ENCODE results near the gene GRIA3. TPM values are rescaled to one million over a fixed set of nuclear protein-coding genes. Genes with fewer than 3 reads are reported as not detected.
"Not testable (repeated sequence)": the region's sequence is repeated elsewhere in the genome, so short reads cannot be mapped to it uniquely, and the experiment has no call there.

Gene GRIA3
- total RNA-seq, 1 donor from 2014 or later, result 0.26 TPM

GRCh38 chrX:123504047-123504446 lies 320.0 kb downstream of the GRIA3 start:
- Histone ChIP-seq H3K27me3 (ENCODE audit: control insufficient read depth, insufficient read depth, low read length) (no peaks in the 10 kb centered on the region), H3K36me3 (ENCODE audit: control insufficient read depth, insufficient read depth, low read length) (no peaks in the 10 kb centered on the region), H3K4me3 (ENCODE audit: low read depth, low read length) (no peak overlapping the region)
- DNase-seq (ENCODE audit: low read depth) (no peak), FAIRE-seq (no peak)
- TF ChIP-seq, protein P1, sequence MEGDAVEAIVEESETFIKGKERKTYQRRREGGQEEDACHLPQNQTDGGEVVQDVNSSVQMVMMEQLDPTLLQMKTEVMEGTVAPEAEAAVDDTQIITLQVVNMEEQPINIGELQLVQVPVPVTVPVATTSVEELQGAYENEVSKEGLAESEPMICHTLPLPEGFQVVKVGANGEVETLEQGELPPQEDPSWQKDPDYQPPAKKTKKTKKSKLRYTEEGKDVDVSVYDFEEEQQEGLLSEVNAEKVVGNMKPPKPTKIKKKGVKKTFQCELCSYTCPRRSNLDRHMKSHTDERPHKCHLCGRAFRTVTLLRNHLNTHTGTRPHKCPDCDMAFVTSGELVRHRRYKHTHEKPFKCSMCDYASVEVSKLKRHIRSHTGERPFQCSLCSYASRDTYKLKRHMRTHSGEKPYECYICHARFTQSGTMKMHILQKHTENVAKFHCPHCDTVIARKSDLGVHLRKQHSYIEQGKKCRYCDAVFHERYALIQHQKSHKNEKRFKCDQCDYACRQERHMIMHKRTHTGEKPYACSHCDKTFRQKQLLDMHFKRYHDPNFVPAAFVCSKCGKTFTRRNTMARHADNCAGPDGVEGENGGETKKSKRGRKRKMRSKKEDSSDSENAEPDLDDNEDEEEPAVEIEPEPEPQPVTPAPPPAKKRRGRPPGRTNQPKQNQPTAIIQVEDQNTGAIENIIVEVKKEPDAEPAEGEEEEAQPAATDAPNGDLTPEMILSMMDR (IDR thresholded peaks at IDR 0.05; ENCODE audit: insufficient read depth, low read length, severe bottlenecking), result no peak

- FAIRE-seq (no peak), DNase-seq (ENCODE audit: low read depth) (no peak)
- no peaks in the 10 kb centered on the region for H3K27me3 ChIP-seq (ENCODE audit: control insufficient read depth, insufficient read depth, low read length)
- H3K4me3 ChIP-seq (ENCODE audit: low read depth, low read length), result no peak overlapping the region
- no peaks in the 10 kb centered on the region for H3K36me3 ChIP-seq (ENCODE audit: control insufficient read depth, insufficient read depth, low read length)
- TF ChIP-seq, protein P1 (IDR thresholded peaks at IDR 0.05; ENCODE audit: insufficient read depth, low read length, severe bottlenecking), result no peak
Measured at GRCh38 chrX:123504630-123505270, 320.7 kb downstream of the GRIA3 start.

- DNase-seq (ENCODE audit: low read depth) (no peak), FAIRE-seq (no peak)
- TF ChIP-seq, protein P1 (IDR thresholded peaks at IDR 0.05; ENCODE audit: insufficient read depth, low read length, severe bottlenecking), result no peak
- Histone ChIP-seq H3K4me3 (ENCODE audit: low read depth, low read length) (peak overlapping the region; percentile 32), H3K27me3 (ENCODE audit: control insufficient read depth, insufficient read depth, low read length) (no peaks in the 10 kb centered on the region), H3K36me3 (ENCODE audit: control insufficient read depth, insufficient read depth, low read length) (no peaks in the 10 kb centered on the region)
Measured at GRCh38 chrX:123513585-123514278, 329.7 kb downstream of the GRIA3 start.

DNA sequence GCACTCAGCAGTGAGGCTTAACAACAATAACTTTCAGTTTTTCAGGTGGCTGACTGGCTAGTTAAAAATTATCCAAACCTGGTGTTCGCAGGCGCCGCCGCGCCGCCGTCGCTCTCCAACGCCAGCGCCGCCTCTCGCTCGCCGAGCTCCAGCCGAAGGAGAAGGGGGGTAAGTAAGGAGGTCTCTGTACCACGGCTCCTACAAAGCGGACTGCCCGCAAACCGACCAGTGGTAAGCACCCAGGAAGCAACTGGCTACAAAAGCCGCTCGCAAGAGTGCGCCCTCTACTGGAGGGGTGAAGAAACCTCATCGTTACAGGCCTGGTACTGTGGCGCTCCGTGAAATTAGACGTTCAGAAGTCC lies 330.2 kb downstream of the GRIA3 start:
- H3K4me3 ChIP-seq (ENCODE audit: low read depth, low read length), result peak overlapping the region; percentile 32
- not testable (repeated sequence) for H3K36me3 ChIP-seq (ENCODE audit: control insufficient read depth, insufficient read depth, low read length); H3K27me3 ChIP-seq (ENCODE audit: control insufficient read depth, insufficient read depth, low read length); FAIRE-seq
- peak; percentile 2 for DNase-seq (ENCODE audit: low read depth)
- TF ChIP-seq, protein P1 (IDR thresholded peaks at IDR 0.05; ENCODE audit: insufficient read depth, low read length, severe bottlenecking), result peak; percentile 21

- H3K27me3 ChIP-seq (ENCODE audit: control insufficient read depth, insufficient read depth, low read length), result no peaks in the 10 kb centered on the region
- no peak for DNase-seq (ENCODE audit: low read depth)
- no peak overlapping the region for H3K4me3 ChIP-seq (ENCODE audit: low read depth, low read length)
- no peaks in the 10 kb centered on the region for H3K36me3 ChIP-seq (ENCODE audit: control insufficient read depth, insufficient read depth, low read length)
- TF ChIP-seq, protein P1 (IDR thresholded peaks at IDR 0.05; ENCODE audit: insufficient read depth, low read length, severe bottlenecking), result no peak
- no peak for FAIRE-seq
Measured at GRCh38 chrX:123518791-123519190, 334.7 kb downstream of the GRIA3 start.
